HG03342 (cell line): ENCODE results near the gene TGFBR3.
"Not testable (repeated sequence)": the region's sequence is repeated elsewhere in the genome, so short reads cannot be mapped to it uniquely, and the experiment has no call there.

Source experiments
- ATAC-seq: cut with Tn5 transposase; IDR thresholded peaks from one replicate; pipeline ENCODE4 v1.9.1; 2021; ENCODE audit warnings: mild to moderate bottlenecking, moderate library complexity; ENCODE audit not compliant: unreplicated experiment

Gene TGFBR3

GRCh38 chr1:91666651-91667050 is 219.3 kb downstream of the TGFBR3 start:
- ATAC-seq, result not testable (repeated sequence)

GRCh38 chr1:91661121-91661520 is 224.8 kb downstream of the TGFBR3 start:
- ATAC-seq, result no peak

GRCh38 chr1:91660708-91661107 is 225.2 kb downstream of the TGFBR3 start:
- ATAC-seq, result no peak

GRCh38 chr1:91655912-91656449 is 230.0 kb downstream of the TGFBR3 start:
- ATAC-seq, result no peak

- peak; percentile 62 for ATAC-seq
Measured at GRCh38 chr1:91653183-91653582, 232.8 kb downstream of the TGFBR3 start.

- no peak for ATAC-seq
Measured at GRCh38 chr1:91651661-91652071, 234.3 kb downstream of the TGFBR3 start.

GRCh38 chr1:91651243-91651642 is 234.7 kb downstream of the TGFBR3 start:
- no peak for ATAC-seq

GRCh38 chr1:91650764-91651163 is 235.2 kb downstream of the TGFBR3 start:
- no peak for ATAC-seq

- ATAC-seq, result no peak
Measured at GRCh38 chr1:91647061-91647460, 238.9 kb downstream of the TGFBR3 start.

- ATAC-seq, result no peak
Measured at GRCh38 chr1:91645031-91645430, 240.9 kb downstream of the TGFBR3 start.

GRCh38 chr1:91643431-91643830 is 242.5 kb downstream of the TGFBR3 start:
- ATAC-seq, result no peak

- no peak for ATAC-seq
Measured at GRCh38 chr1:91640877-91641526, 244.9 kb downstream of the TGFBR3 start.

GRCh38 chr1:91637539-91637994 is 248.4 kb downstream of the TGFBR3 start:
- no peak for ATAC-seq

- no peak for ATAC-seq
Measured at GRCh38 chr1:91635763-91636162, 250.2 kb downstream of the TGFBR3 start.

- ATAC-seq, result no peak
Measured at GRCh38 chr1:91633438-91633837, 252.5 kb downstream of the TGFBR3 start.

GRCh38 chr1:91631718-91632330 is 254.1 kb downstream of the TGFBR3 start:
- ATAC-seq, result no peak

GRCh38 chr1:91630803-91631202 is 255.1 kb downstream of the TGFBR3 start:
- ATAC-seq, result no peak
